ENCODE results near the gene HAGHL.
"Not testable (repeated sequence)": the region's sequence is repeated elsewhere in the genome, so short reads cannot be mapped to it uniquely, and the experiment has no call there.

Gene HAGHL

GRCh38 chr16:736936-737481, 10.1 kb downstream of the HAGHL start:
- DNase-seq: no peak

- DNase-seq: no peak
These were observed 12.9 kb downstream of the HAGHL start for GRCh38 chr16:739560-740458.

DNA sequence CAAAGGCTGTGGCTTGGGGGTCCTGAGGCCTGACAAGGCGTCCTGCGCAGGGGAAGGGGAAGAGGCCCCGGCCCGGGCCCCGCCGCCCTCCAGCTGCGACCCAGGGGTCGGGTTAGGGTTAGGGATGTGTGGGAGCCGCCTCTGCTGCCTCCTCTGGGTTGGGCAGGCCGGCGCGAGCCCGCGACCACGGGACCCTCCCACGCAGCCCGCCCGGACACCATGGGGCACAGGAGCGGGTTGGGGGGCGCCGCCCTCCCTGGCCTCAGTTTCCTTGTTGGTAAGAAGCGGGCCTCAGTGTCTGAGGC, 13.5 kb downstream of the HAGHL start:
- no peak for DNase-seq

DNA sequence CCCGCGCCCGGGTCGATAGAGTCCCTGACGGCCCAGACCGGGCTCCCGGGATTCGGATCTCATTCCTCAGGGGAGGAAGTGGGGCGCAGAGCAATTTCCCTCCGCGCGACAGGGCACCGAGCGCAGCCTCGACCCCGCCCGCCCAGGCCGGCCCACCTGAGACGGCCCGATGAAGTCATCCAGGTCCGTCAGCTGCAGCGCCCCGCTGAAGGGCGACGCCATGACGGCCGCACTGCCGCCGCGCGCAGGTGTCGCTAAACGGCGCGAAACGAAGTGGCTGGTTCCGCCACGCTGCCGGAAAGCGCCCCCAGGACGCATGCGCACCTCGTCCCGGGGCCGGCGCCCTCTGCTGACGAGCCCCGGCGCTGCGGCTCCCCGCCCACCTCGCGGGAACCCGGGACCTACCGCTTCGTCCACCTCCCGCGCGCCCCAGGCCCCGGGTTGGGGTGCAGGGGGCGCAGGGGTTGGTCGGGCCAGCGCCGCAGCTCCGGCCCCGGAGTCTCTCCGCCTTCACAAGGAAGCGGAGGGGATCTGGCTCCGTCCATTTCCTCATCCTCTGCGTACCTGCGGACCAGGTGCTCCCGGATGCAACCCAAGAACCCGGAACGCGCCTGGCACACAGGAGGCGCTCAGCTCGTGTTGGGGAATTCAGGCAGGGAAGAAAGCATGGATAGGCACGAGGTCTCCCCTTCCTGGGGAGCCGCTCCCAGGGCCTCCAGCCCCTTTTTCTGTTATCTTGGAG, 14.0 kb downstream of the HAGHL start, which contains the start of gene CIAO3:
Gene CIAO3 (minus strand): TSS at position 234 of the 742 bp plus-strand sequence. CDS start 12 bp downstream, at position 222.
- DNase-seq: peak; percentile 62

GRCh38 chr16:741986-742629, 15.2 kb downstream of the HAGHL start:
- no peak for DNase-seq

- not testable (repeated sequence) for DNase-seq
These were observed 16.0 kb downstream of the HAGHL start for GRCh38 chr16:742894-743293.

DNA sequence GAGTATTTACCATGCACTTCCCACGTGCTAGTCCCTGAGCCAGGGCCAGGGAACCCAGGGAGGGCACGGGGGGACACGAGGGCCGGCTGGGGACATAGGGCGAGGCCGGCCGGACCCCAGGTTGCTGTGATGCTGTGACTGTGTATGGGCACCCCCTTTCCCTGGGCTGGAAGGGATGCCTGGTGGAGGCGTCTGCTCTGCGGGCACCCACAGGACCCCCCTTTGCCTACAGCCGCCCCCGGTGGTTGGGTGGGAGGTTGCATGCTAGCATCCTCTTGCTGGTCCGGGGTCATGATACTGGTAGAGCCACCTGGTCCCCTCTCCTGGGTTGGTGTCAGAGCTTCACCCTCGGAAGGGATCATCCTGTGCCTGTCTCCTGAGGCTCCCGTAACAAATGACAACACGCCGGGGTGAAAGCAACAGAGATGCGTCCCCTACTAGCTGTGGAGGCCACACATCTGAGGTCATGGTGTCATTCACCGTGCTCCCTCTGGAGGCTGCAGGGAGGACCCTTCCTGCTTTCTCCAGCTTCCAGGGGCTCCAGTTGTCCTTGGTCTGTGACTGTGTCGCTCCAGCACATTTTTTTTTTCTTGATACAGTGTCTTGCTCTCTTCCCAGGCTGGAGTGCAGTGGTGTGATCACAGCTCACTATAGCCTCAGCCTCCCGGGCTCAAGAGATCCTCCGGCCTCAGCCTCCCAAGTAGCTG, 17.0 kb downstream of the HAGHL start:
- DNase-seq: no peak

DNA sequence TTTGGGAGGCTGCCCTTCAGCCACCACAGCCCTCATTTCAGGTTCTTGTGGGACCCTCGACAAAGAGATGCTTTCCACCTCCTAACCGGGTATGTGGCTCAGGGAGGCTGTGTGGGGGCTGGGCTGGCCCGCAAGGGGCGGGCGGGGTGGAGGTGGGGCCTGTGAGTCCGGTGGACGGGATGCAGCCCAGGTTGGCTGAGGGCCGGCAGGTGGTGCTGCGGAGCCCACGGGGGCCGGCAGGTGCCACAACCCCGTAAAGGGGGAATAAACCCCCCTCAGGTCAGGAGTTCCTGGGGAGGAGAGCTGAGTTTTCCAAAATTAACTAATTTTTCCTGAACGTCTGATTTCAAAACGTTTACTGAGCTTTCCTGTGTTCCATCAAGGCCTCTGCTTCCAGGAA, 18.8 kb downstream of the HAGHL start:
- no peak for DNase-seq

GRCh38 chr16:746637-747036, 19.7 kb downstream of the HAGHL start:
- no peak for DNase-seq

DNA sequence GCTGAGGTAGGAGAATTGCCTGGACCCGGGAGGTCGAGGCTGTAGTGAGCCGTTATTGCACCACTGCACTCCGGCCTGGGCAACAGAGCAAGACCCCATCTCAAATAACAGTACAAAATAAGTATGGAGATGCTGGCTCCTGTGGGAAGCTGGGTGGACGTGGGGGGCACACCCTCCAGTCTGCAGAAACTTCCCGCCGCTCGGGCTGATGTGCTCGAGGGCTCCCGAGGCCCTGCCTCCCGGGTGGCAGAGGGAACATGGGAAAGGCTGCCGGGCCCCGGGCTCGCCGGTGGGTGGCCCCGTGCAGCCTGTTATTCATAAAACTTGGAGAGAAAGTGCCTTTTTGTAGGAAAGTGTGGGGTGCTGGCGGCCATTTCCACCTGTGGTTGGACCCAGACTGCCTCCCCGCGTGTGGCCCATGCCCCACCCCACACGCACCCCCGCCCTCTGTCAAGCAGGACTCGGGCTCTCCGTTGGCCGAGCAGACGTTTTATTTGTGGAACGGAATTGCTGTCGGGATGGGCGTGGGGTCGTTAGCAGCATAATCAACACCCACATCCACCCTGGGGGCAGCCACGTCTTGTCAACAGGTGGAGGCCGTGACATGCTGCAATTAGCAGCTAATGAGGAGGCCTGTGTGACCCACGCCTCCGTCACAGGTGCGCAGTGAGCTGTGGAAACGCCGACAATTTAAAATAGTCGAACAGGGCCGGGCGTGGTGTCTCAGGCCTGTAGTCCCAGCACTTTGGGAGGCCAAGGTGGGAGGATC, 21.3 kb downstream of the HAGHL start:
- no peak for DNase-seq

DNA sequence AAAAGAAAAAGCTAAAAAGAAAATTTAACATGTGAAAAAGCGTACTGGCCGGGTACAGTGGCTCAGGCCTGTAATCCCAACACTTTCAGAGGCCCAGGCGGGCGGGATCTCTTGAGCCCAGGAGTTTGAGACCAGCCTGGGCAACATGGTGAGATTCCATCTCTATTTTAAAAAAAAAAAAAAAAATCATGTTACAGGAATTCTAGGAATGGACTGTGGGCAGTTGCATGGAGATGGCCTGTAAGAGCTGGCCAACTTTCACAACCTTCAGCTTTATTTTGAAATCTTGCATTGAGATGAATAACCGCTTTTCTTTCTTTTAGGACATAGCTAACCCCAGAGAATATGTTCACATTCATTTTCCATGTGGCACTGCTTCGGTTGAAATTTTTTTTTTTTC, 22.1 kb downstream of the HAGHL start:
- no peak for DNase-seq

DNA sequence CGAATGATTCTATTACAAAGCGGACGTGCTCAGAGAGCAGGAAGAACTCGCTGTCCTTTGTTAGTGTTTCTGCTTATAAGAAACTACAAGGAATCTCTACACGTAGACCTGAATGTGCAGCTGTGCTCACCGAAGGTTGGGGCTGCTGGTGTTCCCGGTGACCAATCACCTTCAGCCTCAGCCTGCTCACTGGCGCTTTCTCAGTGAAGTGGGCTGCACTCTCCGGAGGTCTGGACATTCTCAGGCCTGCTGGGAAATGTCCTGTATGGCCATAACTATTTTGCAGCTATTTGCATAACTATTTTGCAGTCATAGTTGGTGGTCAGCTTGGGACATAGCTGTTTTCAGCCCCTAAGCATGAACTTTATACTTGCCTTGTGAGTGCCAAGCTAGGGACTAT, 23.6 kb downstream of the HAGHL start:
- no peak for DNase-seq

DNA sequence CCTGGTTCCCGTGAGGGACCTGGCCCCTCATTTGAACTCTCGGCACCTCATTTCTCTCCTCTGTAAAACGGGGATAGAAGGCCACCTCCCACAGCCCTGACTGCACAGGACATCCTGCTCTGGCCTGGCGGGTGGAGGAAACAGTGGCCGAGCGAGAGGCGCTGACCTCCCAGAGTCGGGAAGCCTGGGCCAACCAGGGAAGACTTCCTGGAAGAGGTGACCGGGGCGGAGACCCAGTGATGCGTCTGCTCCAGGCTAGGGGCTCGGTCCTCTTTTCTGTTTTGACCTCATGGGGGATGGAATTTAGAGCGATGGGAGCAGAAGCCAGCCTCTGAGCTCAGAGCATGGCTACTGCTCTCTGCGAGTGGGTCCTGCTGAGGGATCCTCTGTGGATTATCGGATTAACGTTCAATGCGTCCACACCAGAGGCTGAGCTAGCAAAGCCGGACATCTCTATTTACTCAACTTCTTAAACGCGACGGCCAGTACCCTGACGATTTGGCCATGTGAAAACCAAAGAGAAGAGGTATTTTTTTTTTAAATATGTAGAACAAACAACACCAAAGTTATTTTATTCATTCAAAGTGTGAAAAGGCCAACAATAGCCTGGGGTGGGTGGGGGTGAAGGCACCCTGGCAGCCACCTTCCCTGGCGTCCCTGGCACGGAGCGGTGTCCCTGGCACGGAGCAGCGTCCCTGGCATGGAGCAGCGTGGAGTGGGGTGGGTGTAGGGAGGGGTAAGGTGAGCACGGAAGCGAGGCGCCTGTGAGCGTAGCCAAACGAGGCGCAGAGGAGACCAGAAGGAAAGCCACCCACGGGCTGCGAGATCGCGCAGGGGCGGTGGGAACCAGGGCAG, 24.5 kb downstream of the HAGHL start:
- DNase-seq: no peak

- DNase-seq: no peak
These were observed 25.1 kb downstream of the HAGHL start for GRCh38 chr16:752007-752312.

- not testable (repeated sequence) for DNase-seq
These were observed 27.3 kb downstream of the HAGHL start for GRCh38 chr16:754121-754607.

- no peak for DNase-seq
These were observed 27.8 kb downstream of the HAGHL start for GRCh38 chr16:754656-755055.

DNA sequence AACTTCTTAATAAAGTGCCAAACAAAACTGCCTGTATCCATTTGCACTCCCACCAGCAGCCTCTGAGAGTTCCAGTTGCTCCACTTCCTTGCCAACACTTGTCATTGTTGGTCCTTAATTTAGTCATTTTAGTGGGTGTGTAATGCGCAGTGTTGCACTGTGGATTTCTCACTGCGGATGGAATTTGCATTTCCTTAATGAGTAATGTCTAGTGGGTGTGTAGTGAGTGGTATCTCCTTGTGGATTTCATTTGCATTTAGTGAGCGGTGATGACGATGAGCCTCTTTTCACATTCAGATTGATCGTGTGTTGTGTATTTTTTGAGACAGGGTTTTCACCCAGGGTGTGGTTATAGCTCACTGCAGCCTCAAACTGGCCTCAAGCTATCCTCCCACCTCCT, 29.5 kb downstream of the HAGHL start:
- no peak for DNase-seq

DNA sequence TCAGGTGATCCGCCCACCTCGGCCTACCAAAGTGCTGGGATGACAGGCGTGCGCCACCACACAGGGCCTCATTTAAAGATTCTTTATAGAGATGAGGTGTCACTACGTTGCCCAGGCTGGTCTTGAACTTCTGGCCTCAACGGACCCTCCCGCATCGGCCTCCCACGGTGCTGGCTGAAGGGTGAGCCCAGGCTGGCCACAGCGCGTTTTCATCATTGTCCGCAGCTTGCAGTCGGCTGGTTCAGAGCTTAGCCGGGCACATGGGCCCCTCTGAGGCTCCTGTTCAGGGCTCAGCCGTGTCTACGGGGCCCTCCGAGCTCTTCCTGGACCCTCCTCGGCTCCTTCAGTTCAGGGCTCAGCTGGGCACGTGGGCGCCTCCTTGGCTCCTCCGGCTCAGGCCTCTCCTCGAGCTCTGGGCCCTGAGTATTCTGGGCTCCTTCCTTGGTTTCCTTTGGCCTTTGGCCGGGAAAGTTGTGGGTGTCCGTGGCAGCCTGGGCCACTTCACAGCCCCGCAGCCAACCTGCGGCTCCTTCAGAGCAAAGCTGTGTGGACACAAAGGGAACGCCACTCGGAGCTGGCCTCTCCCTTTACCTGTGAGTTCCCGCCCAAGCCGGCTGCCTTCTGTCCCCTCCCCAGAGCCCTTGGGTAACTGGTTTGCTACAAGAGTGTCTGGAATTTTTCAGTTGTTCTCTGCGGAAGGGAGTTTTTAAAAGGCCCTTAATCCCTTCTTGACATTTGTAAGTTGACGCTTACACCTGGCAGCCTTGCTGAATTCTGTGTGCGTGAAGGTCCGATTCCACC, 32.4 kb downstream of the HAGHL start:
- DNase-seq: peak; percentile 10

- DNase-seq: no peak
These were observed 33.2 kb downstream of the HAGHL start for GRCh38 chr16:760065-760464.

Measured in DMS79 (cell line).